ENCODE results near the gene PDE4D.

GRCh38 chr5:59474324-59474723 is 419.2 kb downstream of the PDE4D start:
- TF ChIP-seq CTCF (conservative IDR thresholded peaks at IDR 0.05; ENCODE audit: low read depth, low read length) (no peak), POLR2A (IDR thresholded peaks at IDR 0.05; ENCODE audit: low read depth, low read length) (no peak), USF2 (IDR thresholded peaks at IDR 0.05; ENCODE audit: low read depth, low read length) (no peak), RFX5 (IDR thresholded peaks at IDR 0.05; ENCODE audit: low read depth, low read length) (no peak), RAD21 (IDR thresholded peaks at IDR 0.05; ENCODE audit: low read length) (no peak), CHD1 (IDR thresholded peaks at IDR 0.05; ENCODE audit: low read depth, low read length) (no peak), ELK1 (IDR thresholded peaks at IDR 0.05; ENCODE audit: borderline replicate concordance, low read depth, low read length) (no peak), MAZ (IDR thresholded peaks at IDR 0.05; ENCODE audit: borderline replicate concordance, low read depth, low read length) (no peak), MXI1 (IDR thresholded peaks at IDR 0.05; ENCODE audit: borderline replicate concordance, low read depth, low read length) (no peak)

Data from IMR-90 (cell line).